ENCODE data around the gene CNDP1.
"Not testable (repeated sequence)": the region's sequence is repeated elsewhere in the genome, so short reads cannot be mapped to it uniquely, and the experiment has no call there.

CNDP1 gene

GRCh38 chr18:74549591-74550104, 15.3 kb downstream of the CNDP1 start:
- no peak for DNase-seq

- no peak for DNase-seq
Observed at GRCh38 chr18:74550886-74551285, 16.6 kb downstream of the CNDP1 start.

- no peak for DNase-seq
Observed at GRCh38 chr18:74551452-74551851, 17.2 kb downstream of the CNDP1 start.

GRCh38 chr18:74551936-74552555, 17.7 kb downstream of the CNDP1 start:
- DNase-seq, result peak; percentile 76

- DNase-seq, result no peak
Observed at GRCh38 chr18:74556126-74556525, 21.8 kb downstream of the CNDP1 start.

- no peak for DNase-seq
Observed at GRCh38 chr18:74558096-74558495, 23.8 kb downstream of the CNDP1 start.

- DNase-seq, result no peak
Observed at GRCh38 chr18:74562131-74562730, 27.9 kb downstream of the CNDP1 start.

- no peak for DNase-seq
Observed at GRCh38 chr18:74562775-74563174, 28.5 kb downstream of the CNDP1 start.

- no peak for DNase-seq
Observed at GRCh38 chr18:74563999-74564398, 29.7 kb downstream of the CNDP1 start.

- DNase-seq, result not testable (repeated sequence)
Observed at GRCh38 chr18:74565164-74565563, 30.9 kb downstream of the CNDP1 start.

GRCh38 chr18:74565993-74566392, 31.7 kb downstream of the CNDP1 start:
- DNase-seq, result not testable (repeated sequence)

GRCh38 chr18:74567822-74568221, 33.5 kb downstream of the CNDP1 start:
- DNase-seq, result no peak

- DNase-seq, result no peak
Observed at GRCh38 chr18:74569401-74569800, 35.1 kb downstream of the CNDP1 start.

GRCh38 chr18:74570266-74570665, 36.0 kb downstream of the CNDP1 start:
- no peak for DNase-seq

GRCh38 chr18:74571895-74572680, 37.8 kb downstream of the CNDP1 start:
- no peak for DNase-seq

GRCh38 chr18:74573053-74573452, 38.8 kb downstream of the CNDP1 start:
- DNase-seq, result no peak

- no peak for DNase-seq
Observed at GRCh38 chr18:74574916-74575315, 40.6 kb downstream of the CNDP1 start.

GRCh38 chr18:74577019-74577418, 42.7 kb downstream of the CNDP1 start:
- no peak for DNase-seq

- DNase-seq, result no peak
Observed at GRCh38 chr18:74579496-74580065, 45.3 kb downstream of the CNDP1 start.

GRCh38 chr18:74582642-74583041, 48.3 kb downstream of the CNDP1 start:
- no peak for DNase-seq

- no peak for DNase-seq
Observed at GRCh38 chr18:74587441-74587840, 53.1 kb downstream of the CNDP1 start.

- no peak for DNase-seq
Observed at GRCh38 chr18:74589021-74589420, 54.7 kb downstream of the CNDP1 start.

- no peak for DNase-seq
Observed at GRCh38 chr18:74589811-74590210, 55.5 kb downstream of the CNDP1 start.

GRCh38 chr18:74590671-74591070, 56.4 kb downstream of the CNDP1 start:
- no peak for DNase-seq
